A673 (cell line): ENCODE data around the gene TRPC4AP. TPM values are rescaled to one million over a fixed set of nuclear protein-coding genes. Genes with fewer than 3 reads are reported as not detected.

Experiments used
- Bru-seq: library from RNA; stranded (reverse); fragments of 400-500 nt; gene quantifications from one replicate; lab custom pipeline; 2021; lab: Mats Ljungman, UMichigan
- BruChase-seq, 2 experiments: library from RNA; stranded (reverse); fragments of 400-500 nt; gene quantifications; one replicate each; lab custom pipeline; 2021; lab: Mats Ljungman, UMichigan
- BruUV-seq: library from RNA; stranded (reverse); fragments of 400-500 nt; replicated peaks from 2 replicates; lab custom pipeline; 2021; lab: Mats Ljungman, UMichigan
- CTCF ChIA-PET: fragments of 300-600 bp; sonication (Branson Sonifier 250); formaldehyde crosslinking; loops from one replicate; lab custom pipeline; 2022; ENCODE audit warnings: antibody characterized with exemption; lab: Charles Lee
- POLR2A ChIA-PET: fragments of 300-600 bp; sonication (Branson Sonifier 250); formaldehyde crosslinking; loops from one replicate; lab custom pipeline; 2022; ENCODE audit warnings: antibody characterized with exemption; ENCODE audit not compliant: low non-redundant PET; lab: Charles Lee
- DNase-seq: peaks from one replicate; pipeline ENCODE4 v3.0.0-alpha.2; 2015; ENCODE audit warnings: low spot score
- H3K27ac ChIP-seq: fragments of 200-600 bp; sonication (generic); 2 replicates; pipeline ENCODE4 v1.5.1; 2016; ENCODE audit warnings: mixed run types, low read depth, mild to moderate bottlenecking, mixed read lengths, antibody characterized with exemption, low read length; ENCODE audit not compliant: poor library complexity, severe bottlenecking
- H3K27me3 ChIP-seq: fragments of 200-600 bp; sonication (generic); replicated peaks from 2 replicates; pipeline ENCODE4 v1.6.1; 2017; ENCODE audit warnings: mixed run types, low read depth, mild to moderate bottlenecking, mixed read lengths, antibody characterized with exemption, low read length; ENCODE audit not compliant: insufficient read depth, poor library complexity
- H3K36me3 ChIP-seq: fragments of 200-600 bp; sonication (generic); 2 replicates; pipeline ENCODE4 v1.6.1; 2016; ENCODE audit warnings: mixed run types, mild to moderate bottlenecking, mixed read lengths, antibody characterized with exemption, low read length; ENCODE audit not compliant: insufficient read depth, poor library complexity, severe bottlenecking
- H3K4me1 ChIP-seq: fragments of 200-600 bp; sonication (generic); 2 replicates; pipeline ENCODE4 v1.6.1; 2017; ENCODE audit warnings: mixed run types, mild to moderate bottlenecking, mixed read lengths, antibody characterized with exemption, low read length; ENCODE audit not compliant: insufficient read depth, poor library complexity, severe bottlenecking
- H3K4me3 ChIP-seq: fragments of 200-600 bp; sonication (generic); 2 replicates; pipeline ENCODE4 v1.5.1; 2016; ENCODE audit warnings: low read depth, mixed run types, mild to moderate bottlenecking, mixed read lengths, low read length; ENCODE audit not compliant: poor library complexity, severe bottlenecking
- H3K9me3 ChIP-seq: fragments of 200-600 bp; sonication (generic); 2 replicates; pipeline ENCODE4 v1.6.1; 2016; ENCODE audit warnings: mixed run types, low read depth, mild to moderate bottlenecking, mixed read lengths, antibody characterized with exemption, low read length; ENCODE audit not compliant: poor library complexity, severe bottlenecking
- EZH2 ChIP-seq: fragments of 200-600 bp; sonication (generic); IDR thresholded peaks from 2 replicates; pipeline ENCODE4 v1.6.1; 2017; ENCODE audit warnings: borderline replicate concordance, low read depth, mild to moderate bottlenecking, mixed read lengths, antibody characterized with exemption, low read length; ENCODE audit not compliant: poor library complexity, severe bottlenecking
- intact Hi-C: fragments of 100-400 bp; cut with micrococcal nuclease; formaldehyde crosslinking; loops from one replicate; pipeline ENCODE4 v1.10.0; 2022; ENCODE audit not compliant: unreplicated experiment
- long read RNA-seq: library from polyadenylated mRNA; stranded (forward); transcript quantifications from one replicate; pipeline ENCODE4 v2.0.0, GENCODE V29; 2022
- total RNA-seq: library from RNA; stranded (reverse); gene quantifications from 2 replicates; pipeline ENCODE4 v1.2.3, GENCODE V29; 2021
- TF ChIP-seq, protein P1 (sequence below): fragments of 300-800, 200-600 bp; sonication (generic); conservative IDR thresholded peaks from 2 replicates; pipeline ENCODE4 v1.5.1; 2017; ENCODE audit warnings: low read depth, mild to moderate bottlenecking, antibody characterized with exemption, low read length, moderate library complexity, mixed read lengths

Gene TRPC4AP, protein sequence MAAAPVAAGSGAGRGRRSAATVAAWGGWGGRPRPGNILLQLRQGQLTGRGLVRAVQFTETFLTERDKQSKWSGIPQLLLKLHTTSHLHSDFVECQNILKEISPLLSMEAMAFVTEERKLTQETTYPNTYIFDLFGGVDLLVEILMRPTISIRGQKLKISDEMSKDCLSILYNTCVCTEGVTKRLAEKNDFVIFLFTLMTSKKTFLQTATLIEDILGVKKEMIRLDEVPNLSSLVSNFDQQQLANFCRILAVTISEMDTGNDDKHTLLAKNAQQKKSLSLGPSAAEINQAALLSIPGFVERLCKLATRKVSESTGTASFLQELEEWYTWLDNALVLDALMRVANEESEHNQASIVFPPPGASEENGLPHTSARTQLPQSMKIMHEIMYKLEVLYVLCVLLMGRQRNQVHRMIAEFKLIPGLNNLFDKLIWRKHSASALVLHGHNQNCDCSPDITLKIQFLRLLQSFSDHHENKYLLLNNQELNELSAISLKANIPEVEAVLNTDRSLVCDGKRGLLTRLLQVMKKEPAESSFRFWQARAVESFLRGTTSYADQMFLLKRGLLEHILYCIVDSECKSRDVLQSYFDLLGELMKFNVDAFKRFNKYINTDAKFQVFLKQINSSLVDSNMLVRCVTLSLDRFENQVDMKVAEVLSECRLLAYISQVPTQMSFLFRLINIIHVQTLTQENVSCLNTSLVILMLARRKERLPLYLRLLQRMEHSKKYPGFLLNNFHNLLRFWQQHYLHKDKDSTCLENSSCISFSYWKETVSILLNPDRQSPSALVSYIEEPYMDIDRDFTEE
- total RNA-seq (34.6 and 39.5 TPM in 2 replicates), Bru-seq, nascent RNA (percentile 79 among the genes with signal in this experiment), BruChase-seq, experiment 1, labeled RNA remaining after a 2-hour chase (percentile 74 among the genes with signal in this experiment), BruChase-seq, experiment 2, labeled RNA remaining after a 6-hour chase (percentile 74 among the genes with signal in this experiment)
- long read RNA-seq, transcript TRPC4AP-201 (19 exons, 3,226 nt) = major isoform, 127 of 230 reads
- long read RNA-seq, transcript TRPC4AP-202 (19 exons, 3,138 nt) = minor isoform, 53 of 230 reads
- long read RNA-seq, partial matches to known transcripts = 13 of 230 reads
- long read RNA-seq, other reads (novel, unspliced or antisense) = 37 of 230 reads

DNA sequence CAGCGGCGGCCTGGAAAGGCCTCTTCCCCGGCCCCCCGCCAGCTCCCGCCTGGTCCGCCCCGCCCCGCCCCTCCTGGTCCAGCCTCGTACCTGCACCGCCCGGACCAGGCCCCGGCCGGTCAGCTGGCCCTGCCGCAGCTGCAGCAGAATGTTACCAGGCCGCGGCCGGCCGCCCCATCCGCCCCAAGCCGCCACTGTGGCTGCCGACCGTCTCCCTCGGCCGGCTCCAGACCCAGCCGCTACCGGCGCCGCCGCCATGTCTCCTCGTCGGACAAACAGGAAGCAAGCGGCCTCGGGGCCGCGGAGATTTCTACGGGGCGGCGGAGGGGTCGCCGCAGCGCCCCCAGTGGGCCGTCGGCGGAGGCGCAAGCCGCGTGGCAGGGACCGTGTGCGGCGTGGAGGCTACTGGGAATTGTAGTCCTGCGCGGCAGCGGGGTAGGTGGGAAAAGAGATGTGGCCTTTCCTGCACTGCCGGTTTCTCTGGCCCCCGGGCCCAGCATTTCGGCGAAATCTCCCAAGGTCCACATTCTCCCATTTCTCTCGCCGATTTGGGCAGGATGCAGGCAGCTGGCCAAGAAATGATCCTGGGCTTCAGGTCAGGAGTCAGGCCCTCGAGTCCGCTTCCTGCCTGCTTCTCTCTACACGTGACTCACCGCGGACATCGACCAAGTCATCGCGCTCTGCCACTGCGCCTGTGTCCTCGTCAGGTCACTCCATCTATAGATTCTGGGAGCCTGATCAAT is at the start of gene TRPC4AP:
TSS of gene TRPC4AP (minus strand) at position 284 of the 743 bp plus-strand sequence. CDS start at position 258, 26 bp downstream.
- Histone ChIP-seq H3K27me3 (no peaks in the 10 kb centered on the region), H3K4me3 (peak within 1 kb of the TSS; percentile 94), H3K36me3 (no peaks in the 10 kb centered on the region), H3K27ac (peak within 1 kb of the TSS; percentile 87), H3K9me3 (no peaks in the 10 kb centered on the region), H3K4me1 (peaks cover 26% of the 10 kb centered on the region)
- BruUV-seq = no TSS peak
- DNase-seq = peak; percentile 94
- intact Hi-C loops = loop anchor here (10.0 kb wide), 1 partner anchor 218 kb away; the partner anchor contains the start of genes ACSS2 and GGT7
- POLR2A ChIA-PET = no interaction called here
- CTCF ChIA-PET = interaction anchor here (0.5 to 0.8 kb wide), 3 partner anchors 73 to 257 kb away, joined by 3 to 4 read pairs (median 4); no protein-coding TSS in a partner anchor
- no peak for TF ChIP-seq EZH2
- TF ChIP-seq, protein P1, sequence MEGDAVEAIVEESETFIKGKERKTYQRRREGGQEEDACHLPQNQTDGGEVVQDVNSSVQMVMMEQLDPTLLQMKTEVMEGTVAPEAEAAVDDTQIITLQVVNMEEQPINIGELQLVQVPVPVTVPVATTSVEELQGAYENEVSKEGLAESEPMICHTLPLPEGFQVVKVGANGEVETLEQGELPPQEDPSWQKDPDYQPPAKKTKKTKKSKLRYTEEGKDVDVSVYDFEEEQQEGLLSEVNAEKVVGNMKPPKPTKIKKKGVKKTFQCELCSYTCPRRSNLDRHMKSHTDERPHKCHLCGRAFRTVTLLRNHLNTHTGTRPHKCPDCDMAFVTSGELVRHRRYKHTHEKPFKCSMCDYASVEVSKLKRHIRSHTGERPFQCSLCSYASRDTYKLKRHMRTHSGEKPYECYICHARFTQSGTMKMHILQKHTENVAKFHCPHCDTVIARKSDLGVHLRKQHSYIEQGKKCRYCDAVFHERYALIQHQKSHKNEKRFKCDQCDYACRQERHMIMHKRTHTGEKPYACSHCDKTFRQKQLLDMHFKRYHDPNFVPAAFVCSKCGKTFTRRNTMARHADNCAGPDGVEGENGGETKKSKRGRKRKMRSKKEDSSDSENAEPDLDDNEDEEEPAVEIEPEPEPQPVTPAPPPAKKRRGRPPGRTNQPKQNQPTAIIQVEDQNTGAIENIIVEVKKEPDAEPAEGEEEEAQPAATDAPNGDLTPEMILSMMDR = peak; percentile 97

DNA sequence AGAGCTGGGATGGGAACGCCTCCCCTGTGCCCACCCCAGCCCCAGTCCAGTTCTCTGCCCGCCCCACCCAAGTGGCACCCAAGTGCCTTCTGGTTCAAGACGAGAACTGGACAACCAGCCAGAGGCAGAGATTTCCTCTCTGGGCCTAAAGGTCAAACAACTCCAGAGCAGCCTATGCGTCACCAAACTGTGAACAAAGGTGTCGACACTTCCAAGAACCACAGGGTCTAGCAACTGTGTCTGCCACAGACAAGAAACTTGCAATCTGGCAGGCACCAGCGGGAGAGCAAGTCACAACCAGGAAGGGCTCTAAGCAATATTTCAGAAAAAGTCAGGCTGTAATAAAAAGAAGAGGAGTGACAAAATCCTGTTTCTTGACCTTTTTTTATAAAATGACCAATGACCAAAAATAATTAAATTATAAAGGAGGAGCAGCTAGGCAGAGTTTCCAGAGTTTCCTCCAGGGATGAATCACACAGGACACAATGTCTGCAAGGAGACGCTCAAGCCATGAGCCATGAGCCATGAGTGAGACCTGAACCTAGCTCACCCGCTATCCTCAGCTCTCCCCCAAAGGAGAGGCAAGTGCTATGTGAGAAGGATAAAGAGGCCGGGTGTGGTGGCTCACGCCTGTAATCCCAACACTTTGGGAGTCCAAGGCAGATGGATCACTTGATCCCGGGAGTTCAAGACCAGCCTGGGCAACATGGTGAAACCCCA is 43.4 kb upstream of the TRPC4AP start:
- Histone ChIP-seq H3K36me3 (peaks cover 8% of the 10 kb centered on the region), H3K9me3 (no peaks in the 10 kb centered on the region), H3K27me3 (no peaks in the 10 kb centered on the region), H3K4me1 (no peaks in the 10 kb centered on the region), H3K4me3 (no peak overlapping the region), H3K27ac (no peak overlapping the region)
- no TSS peak for BruUV-seq
- TF ChIP-seq EZH2 = no peak
- TF ChIP-seq, protein P1 = no peak
- DNase-seq = no peak
- ChIA-PET CTCF (no interaction called here), POLR2A (no interaction called here)
- intact Hi-C loops = no loop called here
